ENCODE data around the gene ZNF93. TPM values are rescaled to one million over a fixed set of nuclear protein-coding genes. Genes with fewer than 3 reads are reported as not detected.

The ZNF93 gene
- total RNA-seq, 4 donors from 2014 or later, result 5.1 to 5.8 (median 5.6) TPM

- no peak for TF ChIP-seq CTCF (IDR thresholded peaks at IDR 0.05; ENCODE audit: low read depth)
These were observed 55.8 kb downstream of the ZNF93 start for GRCh38 chr19:19956434-19957075.

- no peak for TF ChIP-seq CTCF (IDR thresholded peaks at IDR 0.05; ENCODE audit: low read depth)
These were observed 63.7 kb downstream of the ZNF93 start for GRCh38 chr19:19964416-19964815.

GRCh38 chr19:19966862-19967261 is 66.1 kb downstream of the ZNF93 start:
- TF ChIP-seq CTCF (IDR thresholded peaks at IDR 0.05; ENCODE audit: low read depth), result no peak

Other genes starting within 250 kb of the ZNF93 start
- 100 to 1,000 TPM in 3 of 4 donors, 10 to 100 TPM in 1; 33.4 to 272 (median 109) TPM for gene ATP13A1, start 237.3 kb upstream of the ZNF93 start, total RNA-seq
- 10 to 100 TPM in 1 of 4 donors, 1 to 10 TPM in 3; 4.5 to 11.6 (median 5.6) TPM for gene ZNF101, start 232.1 kb upstream of the ZNF93 start, total RNA-seq
- 1 to 10 TPM; 5.7 to 9.6 (median 8.2) TPM for gene ZNF14, start 167.8 kb upstream of the ZNF93 start, total RNA-seq
- 10 to 100 TPM; 31.4 to 39.0 (median 36.7) TPM for gene ZNF506, start 79.2 kb upstream of the ZNF93 start, total RNA-seq
- gene ZNF253, start 35.1 kb upstream of the ZNF93 start, total RNA-seq, result 1 to 10 TPM; 6.8 to 9.1 (median 8.8) TPM
- gene ZNF682, start 138.6 kb downstream of the ZNF93 start, total RNA-seq, result 1 to 10 TPM; 2.4 to 5.4 (median 3.9) TPM
- gene ZNF90, start 177.1 kb downstream of the ZNF93 start, total RNA-seq, result 1 to 10 TPM; 1.1 to 2.4 (median 2.1) TPM